Lower leg skin (tissue), 4 donors: ENCODE measurements around the gene ZNF689. TPM values are rescaled to one million over a fixed set of nuclear protein-coding genes. Genes with fewer than 3 reads are reported as not detected.

Experiments
- DNase-seq, 2 donors: peaks; one replicate each; pipeline ENCODE4 v3.0.0-alpha.2; 2019; ENCODE audit warnings: low spot score in 2 of 2
- H3K4me3 ChIP-seq: fragments of 200-600 bp; sonication (generic); 2 replicates; pipeline ENCODE4 v1.5.1; 2017; ENCODE audit warnings: mild to moderate bottlenecking, low read depth; ENCODE audit not compliant: poor library complexity, severe bottlenecking
- CTCF ChIP-seq, 3 donors: fragments of 450-650 bp; IDR thresholded peaks; one replicate each; pipeline ENCODE4 v1.5.1; 2016; ENCODE audit warnings: antibody characterized with exemption in 3 of 3, mild to moderate bottlenecking in 3 of 3, moderate library complexity in 2 of 3
- POLR2A ChIP-seq, 2 donors: fragments of 450-650 bp; IDR thresholded peaks; one replicate each; pipeline ENCODE4 v1.6.1; 2016 to 2017; ENCODE audit warnings: antibody characterized with exemption in 2 of 2, mild to moderate bottlenecking in 1 of 2, moderate library complexity in 1 of 2
- WGBS, 2 donors: methylation state at CpG; one replicate each; pipeline ENCODE4 v1.1.5; 2018; 5-methylcytosine and 5-hydroxymethylcytosine counted together
- intact Hi-C: fragments of 100-400 bp; cut with DNase I; formaldehyde crosslinking; loops from one replicate; pipeline ENCODE4 v1.15.0; 2023; ENCODE audit warnings: low total_unique reads
- total RNA-seq, 4 donors: library from RNA; depleted of rRNA; stranded (reverse); fragments of >200 nt; gene quantifications; one replicate each; pipeline ENCODE4 v1.1.0, GENCODE V29; 2016

Gene ZNF689
- total RNA-seq, 4 donors from 2014 or later = 3.2 to 9.1 (median 6.7) TPM

DNA sequence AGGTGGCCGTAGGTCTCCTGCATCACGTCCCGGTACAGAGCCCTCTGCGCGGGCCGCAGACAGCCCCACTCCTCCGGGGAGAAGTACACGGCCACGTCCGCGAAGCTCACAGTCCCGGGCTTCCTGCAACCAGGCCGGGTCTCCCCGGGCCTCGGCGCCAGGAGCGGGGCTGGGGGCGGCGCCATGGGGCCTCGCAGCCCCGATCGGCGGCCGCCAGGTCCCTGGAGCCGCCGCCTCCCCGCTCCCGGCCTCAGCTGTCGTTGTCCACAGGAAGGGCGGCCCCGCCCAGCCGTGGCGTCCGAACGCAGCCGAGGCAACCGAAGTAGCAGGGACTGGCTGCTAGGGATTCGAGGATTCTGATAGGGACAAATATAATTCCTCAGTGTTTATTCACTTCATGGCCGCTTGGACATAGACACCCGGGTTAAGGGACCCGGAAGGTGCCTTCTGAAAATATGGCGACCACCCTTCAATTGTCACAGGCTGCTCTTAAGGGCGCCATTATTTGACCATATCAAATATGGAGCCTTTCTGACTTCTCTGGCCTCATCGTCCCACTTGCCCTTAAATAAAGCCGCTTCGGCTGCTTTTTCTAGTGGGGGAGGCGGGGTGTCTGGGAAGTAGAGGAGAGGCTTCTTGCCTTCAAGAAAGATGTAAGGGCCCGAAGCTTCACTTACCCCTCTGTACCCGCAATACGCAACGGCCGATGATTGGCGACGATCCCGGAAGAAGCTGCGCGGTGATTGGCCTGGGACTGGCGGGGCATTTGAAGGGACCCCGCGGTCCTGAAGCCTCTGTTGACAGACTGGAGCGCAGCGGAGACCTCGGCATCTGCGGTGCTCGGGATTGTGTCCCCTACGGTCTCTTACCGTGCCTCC is 38.5 kb downstream of the ZNF689 start, which contains the start of gene ZNF688:
Gene ZNF688 (minus strand): TSS at position 270 of the 878 bp plus-strand sequence. CDS start 85 bp downstream, at position 185.
- 0 to 1% methylated on average over 9 to 56 of the region's 67 CpGs for whole genome bisulfite sequencing, 2 donors
- DNase-seq = peak; percentile 97 to 99
- peak within 1 kb of the TSS; percentile 66 for H3K4me3 ChIP-seq
- intact Hi-C loops = no loop called here
- no peak for TF ChIP-seq POLR2A (IDR thresholded peaks at IDR 0.05)
- no peak for TF ChIP-seq CTCF (IDR thresholded peaks at IDR 0.05)

- DNase-seq = no peak
- 8% methylated on average over 18 to 22 of the region's 22 CpGs for WGBS, 2 donors
- intact Hi-C loops = no loop called here
Measured at GRCh38 chr16:30570636-30571444, 39.3 kb downstream of the ZNF689 start.

DNA sequence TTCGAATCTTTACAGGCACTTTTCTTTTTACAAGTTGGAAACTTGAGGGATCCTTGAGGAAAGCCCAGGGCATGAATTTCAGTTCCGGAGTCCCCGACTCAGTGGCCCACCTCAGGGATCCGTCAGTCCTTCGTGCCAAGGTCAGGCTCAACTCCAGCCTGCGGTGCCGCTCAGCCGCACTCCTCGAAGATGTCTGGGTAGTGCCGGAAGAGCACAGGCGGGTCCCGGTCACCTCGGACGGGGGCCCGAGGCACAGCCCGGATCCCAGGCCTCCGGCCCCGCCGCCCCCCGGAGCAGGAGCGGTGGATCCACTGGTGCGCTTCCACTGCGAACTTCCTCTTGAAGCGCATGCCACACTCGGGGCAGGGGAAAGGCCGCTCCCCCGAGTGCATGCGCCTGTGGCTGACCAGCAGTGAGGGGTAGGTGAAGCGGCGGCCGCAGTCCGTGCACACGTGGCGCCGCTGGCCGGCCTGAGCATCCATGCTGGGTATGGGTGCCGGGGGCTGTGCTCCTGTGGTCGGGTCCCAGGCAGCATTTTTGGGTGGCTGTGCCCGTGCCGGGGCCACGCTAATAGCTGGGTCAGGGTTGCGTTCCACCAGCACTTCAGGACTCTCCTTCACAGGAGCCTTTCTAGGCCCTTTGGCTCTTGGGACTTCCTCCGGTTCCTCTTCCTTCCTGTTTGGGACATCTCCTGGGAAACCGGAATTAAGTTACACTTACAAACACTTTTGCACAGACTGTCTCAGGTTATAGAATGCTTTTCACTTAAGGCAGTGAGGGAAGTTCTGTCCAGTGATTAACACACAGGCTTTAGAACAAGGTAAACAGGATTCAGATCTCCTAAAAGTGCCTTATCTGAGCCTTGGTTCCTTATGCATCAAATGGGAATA is 40.2 kb downstream of the ZNF689 start:
- 87 to 89% methylated on average over 34 to 39 of the region's 44 CpGs for WGBS, 2 donors
- intact Hi-C loops = loop anchor here (10.0 kb wide), 1 partner anchor 65 kb away; no protein-coding TSS in a partner anchor

More at GRCh38 chr16:30570636-30571444, 39.3 kb downstream of the ZNF689 start:
- TF ChIP-seq CTCF (IDR thresholded peaks at IDR 0.05) (no peak), POLR2A (IDR thresholded peaks at IDR 0.05) (no peak)
- H3K4me3 ChIP-seq = peak overlapping the region; percentile 66

GRCh38 chr16:30569281-30569680 is 40.9 kb downstream of the ZNF689 start:
- no peak overlapping the region for H3K4me3 ChIP-seq
- no peak for TF ChIP-seq CTCF (IDR thresholded peaks at IDR 0.05)
- no peak for TF ChIP-seq POLR2A (IDR thresholded peaks at IDR 0.05)
- no peak for DNase-seq
- WGBS, 2 donors = 90 to 94% methylated on average over 3 of the region's 3 CpGs
- intact Hi-C loops = loop anchor here (10.0 kb wide), 1 partner anchor 66 kb away; no protein-coding TSS in a partner anchor

More for the DNA sequence above, 40.2 kb downstream of the ZNF689 start:
- TF ChIP-seq POLR2A (IDR thresholded peaks at IDR 0.05) = no peak
- no peak for TF ChIP-seq CTCF (IDR thresholded peaks at IDR 0.05)
- DNase-seq = no peak
- no peak overlapping the region for H3K4me3 ChIP-seq
